GM18511 (cell line): ENCODE results near the gene CCDC85C.
A peak's percentile ranks its signal among the peaks of the same experiment; 100 is the strongest.
"Not testable (repeated sequence)": the region's sequence is repeated elsewhere in the genome, so short reads cannot be mapped to it uniquely, and the experiment has no call there.

ENCODE experiments used
- ATAC-seq: cut with Tn5 transposase; IDR thresholded peaks from one replicate; pipeline ENCODE4 v1.9.1; 2021; ENCODE audit warnings: mild to moderate bottlenecking, moderate library complexity; ENCODE audit not compliant: unreplicated experiment

Gene CCDC85C

GRCh38 chr14:99603471-99604277 lies at the start of gene CCDC85C:
CCDC85C (minus strand) TSS chr14:99604207; CDS start chr14:99603959, 248 bp downstream.
- ATAC-seq: no peak

DNA sequence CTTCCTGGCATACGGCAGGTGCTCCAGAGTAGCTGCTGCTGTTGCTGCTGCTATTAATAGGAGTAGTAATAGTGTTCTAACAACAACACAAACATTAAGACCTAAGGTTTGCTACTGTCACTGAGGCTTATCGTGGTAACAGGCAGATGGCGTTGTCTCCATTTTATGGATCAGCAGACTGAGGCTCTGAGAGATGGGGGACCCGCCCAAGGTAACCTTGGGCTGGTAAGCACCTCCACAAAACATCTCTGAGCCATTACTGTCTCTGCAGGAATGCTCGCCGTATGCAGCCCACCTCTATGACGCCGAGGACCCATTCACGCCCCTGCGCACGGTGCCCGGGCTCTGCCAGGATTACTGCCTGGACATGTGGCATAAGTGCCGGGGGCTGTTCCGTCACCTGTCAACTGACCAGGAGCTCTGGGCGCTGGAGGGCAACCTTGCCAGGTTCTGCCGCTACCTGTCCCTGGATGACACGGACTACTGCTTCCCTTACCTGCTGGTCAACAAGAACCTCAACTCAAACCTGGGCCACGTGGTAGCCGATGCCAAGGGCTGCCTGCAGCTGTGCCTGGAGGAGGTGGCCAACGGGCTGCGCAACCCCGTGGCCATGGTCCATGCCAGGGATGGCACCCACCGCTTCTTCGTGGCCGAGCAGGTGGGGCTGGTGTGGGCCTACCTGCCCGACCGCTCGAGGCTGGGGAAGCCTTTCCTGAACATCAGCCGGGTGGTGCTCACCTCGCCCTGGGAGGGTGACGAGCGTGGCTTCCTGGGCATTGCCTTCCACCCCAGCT lies 48.1 kb upstream of the CCDC85C start:
- ATAC-seq: no peak

- ATAC-seq: no peak
Observed at GRCh38 chr14:99650189-99650588, 46.2 kb upstream of the CCDC85C start.

GRCh38 chr14:99649643-99650042 lies 45.6 kb upstream of the CCDC85C start:
- no peak for ATAC-seq

DNA sequence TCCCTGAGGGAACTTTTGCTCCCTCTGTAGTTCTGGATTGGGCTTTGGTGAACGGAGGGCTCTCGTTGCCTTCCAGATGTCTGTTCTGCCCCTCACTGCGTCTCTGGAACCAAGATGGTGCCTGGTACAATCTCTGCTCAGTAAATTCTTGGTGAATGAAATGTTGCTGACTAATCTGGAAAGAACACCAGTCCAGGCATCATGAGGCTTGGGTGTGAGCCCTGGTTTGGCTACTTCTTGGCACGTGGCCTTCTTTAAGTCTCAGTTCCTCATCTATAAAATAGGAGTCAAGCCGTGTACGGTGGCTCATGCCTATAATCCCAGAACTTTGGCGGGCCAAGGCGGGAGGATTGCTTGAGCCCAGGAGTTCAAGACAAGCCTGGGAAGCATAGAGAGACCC lies 45.2 kb upstream of the CCDC85C start:
- ATAC-seq: peak; percentile 66

DNA sequence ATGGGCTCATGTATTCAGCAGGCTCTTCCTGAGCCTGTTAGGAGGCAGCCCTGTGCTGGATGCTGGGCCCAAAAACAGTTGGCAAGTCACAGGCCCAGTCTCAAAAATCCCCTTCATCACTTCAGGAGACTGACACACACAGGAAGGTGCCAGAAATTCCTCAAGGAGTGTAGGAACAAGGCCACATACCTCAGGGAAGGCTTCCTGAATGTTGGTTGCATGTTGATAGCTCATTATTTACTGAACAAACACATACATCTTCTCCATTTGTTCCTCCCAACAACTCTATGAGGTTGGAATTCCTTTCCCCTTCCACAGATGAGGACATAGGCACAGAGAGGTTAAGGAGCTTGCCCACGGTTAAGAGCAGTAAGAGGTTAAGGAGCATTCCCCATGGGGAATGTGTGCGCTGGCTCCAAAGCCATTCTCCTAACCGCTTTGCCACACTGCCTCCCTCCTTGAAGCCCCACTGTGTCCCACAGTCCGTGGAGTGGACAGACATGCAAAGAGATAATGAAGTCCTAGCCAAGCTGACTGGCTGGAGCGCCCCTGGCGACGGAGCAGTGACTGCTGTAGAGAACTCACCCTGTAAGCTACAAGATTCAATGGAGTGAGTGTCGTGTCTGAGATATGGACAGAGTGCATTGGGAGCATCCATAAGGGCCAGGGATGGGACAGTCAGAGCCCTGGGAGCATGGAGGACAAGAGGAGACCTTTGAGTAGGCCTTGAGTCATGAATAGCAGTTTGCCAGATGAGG lies 44.2 kb upstream of the CCDC85C start:
- no peak for ATAC-seq

DNA sequence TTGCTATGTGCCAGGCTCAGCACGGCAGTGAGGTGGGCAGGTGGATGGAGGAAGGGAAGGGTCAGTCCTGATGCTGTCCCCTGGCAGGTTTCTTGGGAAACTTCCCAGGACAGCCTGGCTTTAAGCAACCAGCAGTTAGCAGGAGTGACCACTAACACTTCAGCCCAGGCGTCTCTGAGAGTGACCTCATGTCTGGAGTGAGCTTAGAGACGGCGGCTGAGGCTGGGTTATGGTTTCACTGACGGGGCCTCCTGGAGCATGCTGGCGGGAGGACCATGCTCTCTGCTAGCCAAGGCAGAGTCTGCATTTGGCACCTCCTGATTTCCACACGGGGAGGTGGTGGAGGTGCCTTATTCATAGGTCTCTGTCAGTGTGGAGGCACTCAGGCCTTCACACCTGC lies 43.4 kb upstream of the CCDC85C start:
- no peak for ATAC-seq

DNA sequence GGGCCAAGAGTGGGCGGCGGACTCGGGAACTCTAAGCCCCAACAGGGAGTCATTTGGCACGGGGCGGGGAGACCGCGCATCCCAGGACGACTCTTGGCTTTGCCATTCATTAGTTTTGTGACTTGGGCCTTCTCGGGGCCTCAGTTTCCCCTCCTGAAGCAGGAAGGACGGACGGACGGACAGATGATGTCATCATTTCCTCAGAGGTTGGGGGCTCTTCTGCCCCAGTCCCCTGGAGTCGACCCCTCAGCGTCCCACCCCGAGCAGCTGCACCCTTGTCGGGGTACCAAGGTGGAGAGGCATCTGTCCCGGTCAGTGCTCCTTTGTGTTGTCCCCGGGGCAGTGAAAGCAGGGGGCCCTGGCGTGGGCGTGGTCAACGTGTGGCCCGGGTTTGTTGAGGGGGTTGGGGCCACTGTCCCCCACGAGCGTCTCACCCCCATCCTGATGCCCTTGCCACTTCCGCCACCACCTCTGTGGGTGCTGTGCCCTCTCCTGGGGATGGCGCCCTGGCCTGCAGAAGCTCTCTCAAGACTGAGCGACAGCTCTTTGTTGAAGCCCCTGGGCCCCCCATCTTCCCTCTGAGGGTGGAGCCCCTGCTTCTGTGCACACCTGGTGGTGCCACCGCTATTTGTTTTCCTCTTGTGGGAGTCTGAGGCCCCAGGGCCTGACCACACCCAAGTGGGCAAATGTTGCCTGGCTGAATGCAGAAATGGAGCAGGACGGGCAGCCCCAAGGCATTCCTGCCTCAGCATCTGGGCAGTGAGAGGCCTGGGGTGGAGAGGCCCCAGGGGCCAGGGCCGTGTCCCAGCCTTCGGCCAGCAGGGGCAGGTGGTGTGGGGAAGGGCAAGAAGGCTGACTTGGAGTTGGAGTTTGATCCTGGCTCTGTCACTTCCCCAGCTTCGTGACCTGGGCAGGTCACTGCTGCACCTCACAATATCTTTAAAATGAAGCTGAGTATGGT lies 41.8 kb upstream of the CCDC85C start:
- ATAC-seq: no peak

DNA sequence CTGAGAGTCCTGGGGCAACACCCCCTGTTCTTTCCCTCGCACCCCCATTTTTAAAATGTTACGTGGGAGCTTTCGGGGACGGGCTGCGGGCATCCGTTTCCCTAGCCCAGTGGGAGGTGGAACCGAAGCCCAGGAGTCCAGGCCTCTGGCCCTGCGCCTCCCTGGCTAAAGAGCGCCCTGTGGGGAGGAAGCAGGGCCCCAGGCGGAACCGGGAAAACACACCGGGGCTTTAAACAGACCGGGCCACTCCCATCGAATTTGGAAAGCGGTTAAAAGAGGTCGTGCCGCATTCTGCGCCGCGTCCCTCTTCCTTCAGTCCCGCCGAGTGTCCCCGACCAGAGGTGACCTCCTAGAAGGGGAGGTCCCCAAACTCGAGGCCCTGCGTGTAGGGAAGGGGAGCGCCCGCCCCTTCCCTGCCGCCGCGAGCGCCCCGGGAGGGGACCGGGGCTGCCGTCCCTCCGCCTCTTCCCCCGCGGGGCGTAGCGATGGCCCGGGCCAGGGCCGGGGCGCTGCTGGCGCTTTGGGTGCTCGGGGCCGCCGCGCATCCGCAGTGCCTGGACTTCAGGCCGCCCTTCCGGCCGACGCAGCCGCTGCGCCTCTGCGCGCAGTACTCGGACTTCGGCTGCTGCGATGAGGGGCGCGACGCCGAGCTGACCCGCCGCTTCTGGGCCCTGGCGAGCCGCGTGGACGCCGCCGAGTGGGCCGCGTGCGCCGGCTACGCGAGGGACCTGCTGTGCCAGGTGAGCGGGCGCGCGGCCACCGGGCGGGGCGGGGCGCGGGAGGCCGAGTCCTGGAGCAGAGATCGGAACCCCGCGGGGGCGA lies 40.9 kb upstream of the CCDC85C start, which contains the start of gene HHIPL1:
Gene HHIPL1 (plus strand): TSS at position 407 of the 822 bp plus-strand sequence. CDS start 79 bp downstream, at position 486.
- ATAC-seq: no peak

- ATAC-seq: no peak
Observed at GRCh38 chr14:99644035-99644587, 40.1 kb upstream of the CCDC85C start.

DNA sequence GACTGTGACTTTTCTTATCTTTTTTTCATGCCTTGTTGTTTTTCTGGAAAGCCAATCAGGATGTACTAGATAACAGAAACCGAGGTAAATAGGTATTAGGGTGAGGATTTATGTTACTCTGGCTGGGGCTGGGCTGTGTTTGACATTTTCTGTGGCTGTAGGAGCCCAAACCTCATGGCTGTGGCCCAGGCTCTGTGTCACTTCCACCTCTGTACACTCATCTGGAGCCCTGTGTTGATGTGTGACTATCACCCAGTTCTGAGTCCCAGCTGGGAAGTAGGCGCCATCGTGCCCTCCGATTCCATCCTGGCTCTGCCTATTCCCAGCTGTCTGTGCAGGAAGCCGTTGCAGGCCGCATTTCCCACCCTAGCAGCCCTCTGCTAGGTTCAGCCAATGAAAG lies 39.3 kb upstream of the CCDC85C start:
- ATAC-seq: no peak

DNA sequence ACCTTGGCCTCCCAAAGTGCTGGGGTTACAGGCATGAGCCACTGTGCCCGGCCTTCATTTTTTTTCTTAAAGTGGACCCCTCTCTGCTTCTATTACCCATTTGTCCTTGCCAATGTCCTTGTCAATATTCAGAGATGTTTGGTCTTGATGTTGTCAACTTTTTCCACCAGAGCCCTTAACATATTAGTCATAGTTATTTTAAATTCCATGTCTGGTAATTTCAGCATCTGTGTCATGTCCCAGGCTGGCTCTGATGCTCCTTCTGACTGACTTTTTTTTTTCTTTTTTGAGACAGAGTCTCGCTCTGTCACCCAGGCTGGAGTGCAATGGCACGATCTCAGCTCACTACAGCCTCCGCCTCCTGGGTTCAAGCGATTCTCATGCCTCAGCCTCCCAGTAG lies 38.8 kb upstream of the CCDC85C start:
- not testable (repeated sequence) for ATAC-seq

- ATAC-seq: no peak
Observed at GRCh38 chr14:99637624-99638023, 33.6 kb upstream of the CCDC85C start.

GRCh38 chr14:99636487-99636886 lies 32.5 kb upstream of the CCDC85C start:
- no peak for ATAC-seq

- no peak for ATAC-seq
Observed at GRCh38 chr14:99635116-99635515, 31.1 kb upstream of the CCDC85C start.

DNA sequence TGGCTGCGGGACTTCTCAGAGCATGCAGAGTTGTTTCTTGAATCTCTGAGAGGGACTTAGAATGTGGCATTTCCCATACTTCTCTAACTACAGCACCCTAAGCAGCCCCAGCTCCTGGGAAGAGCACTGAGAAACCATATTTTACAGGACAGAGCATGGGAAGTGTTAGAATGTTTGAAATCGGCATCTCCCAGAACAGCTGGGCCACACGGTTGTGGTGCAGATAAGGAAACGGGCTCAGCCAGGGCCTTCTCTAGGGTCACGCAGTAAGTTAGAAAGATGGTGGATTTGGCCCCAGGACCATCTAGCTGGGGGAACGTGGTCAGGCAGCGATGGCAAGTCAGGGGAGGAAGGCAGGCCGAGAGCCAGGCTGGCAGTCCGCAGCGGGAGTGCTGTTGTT lies 30.4 kb upstream of the CCDC85C start:
- ATAC-seq: no peak

DNA sequence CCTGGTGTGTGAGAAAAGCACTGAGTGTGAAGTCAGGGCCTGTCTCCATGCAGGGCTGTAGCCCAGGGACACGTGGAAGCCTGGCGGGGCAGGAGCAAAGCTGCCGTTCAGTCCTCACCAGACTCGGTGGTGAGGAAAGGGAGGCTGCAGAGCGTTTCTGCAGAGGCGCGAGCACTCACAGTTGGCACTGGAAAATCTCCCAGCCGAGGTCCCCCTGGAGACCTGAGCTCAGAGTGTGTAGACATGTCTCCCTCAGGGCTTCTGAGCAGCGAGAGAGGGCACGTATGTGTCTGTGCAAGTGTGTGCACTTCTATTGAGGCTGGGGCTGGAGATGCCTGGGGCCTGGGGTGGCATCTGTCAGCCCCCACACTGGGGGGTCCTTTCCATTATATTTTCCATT lies 29.9 kb upstream of the CCDC85C start:
- ATAC-seq: no peak

GRCh38 chr14:99633141-99633540 lies 29.1 kb upstream of the CCDC85C start:
- no peak for ATAC-seq
